Activated T-cell treated with anti-CD3 and anti-CD28 coated beads, Interleukin-2, amount 50 U/mL, for 1 hour (primary cell): ENCODE measurements around the gene GPT2.

Experiments used
- DNase-seq: peaks from one replicate; pipeline ENCODE4 v3.0.0-alpha.2; 2020

The GPT2 gene

GRCh38 chr16:46899443-46900143 is 15.4 kb downstream of the GPT2 start:
- no peak for DNase-seq

GRCh38 chr16:46900455-46901235 is 16.5 kb downstream of the GPT2 start:
- DNase-seq, result no peak

- no peak for DNase-seq
Measured at GRCh38 chr16:46901709-46902108, 17.5 kb downstream of the GPT2 start.

DNA sequence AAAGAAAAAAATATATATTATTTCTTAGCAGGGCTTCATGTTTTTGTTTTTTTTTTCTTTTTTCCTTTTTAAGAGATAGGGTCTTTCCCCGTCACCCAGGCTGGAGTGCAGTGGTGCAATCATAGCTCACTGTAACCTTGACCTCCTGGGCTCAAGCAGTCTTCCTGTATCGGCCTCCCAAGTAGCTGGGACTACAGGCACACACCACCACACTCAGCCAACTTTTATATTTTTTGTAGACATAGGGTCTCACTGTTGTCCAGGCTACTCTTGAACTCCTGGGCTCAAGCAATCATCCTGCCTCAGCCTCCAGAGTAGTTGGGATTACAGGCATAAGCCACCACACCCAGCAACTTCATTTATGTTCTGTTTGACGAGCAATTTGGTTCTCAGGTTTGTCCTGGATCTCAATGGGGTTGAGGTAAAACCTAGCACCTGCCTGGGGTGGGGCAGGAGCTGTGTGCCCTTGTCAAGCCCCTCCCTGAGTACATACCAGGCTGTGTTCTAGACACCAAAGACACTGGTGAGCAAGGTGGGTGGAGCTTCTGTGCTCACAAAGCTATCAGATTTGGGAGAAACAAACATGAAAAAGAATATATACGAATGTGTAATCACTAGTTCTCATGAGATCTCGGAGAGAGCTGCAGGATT is 19.2 kb downstream of the GPT2 start:
- no peak for DNase-seq

DNA sequence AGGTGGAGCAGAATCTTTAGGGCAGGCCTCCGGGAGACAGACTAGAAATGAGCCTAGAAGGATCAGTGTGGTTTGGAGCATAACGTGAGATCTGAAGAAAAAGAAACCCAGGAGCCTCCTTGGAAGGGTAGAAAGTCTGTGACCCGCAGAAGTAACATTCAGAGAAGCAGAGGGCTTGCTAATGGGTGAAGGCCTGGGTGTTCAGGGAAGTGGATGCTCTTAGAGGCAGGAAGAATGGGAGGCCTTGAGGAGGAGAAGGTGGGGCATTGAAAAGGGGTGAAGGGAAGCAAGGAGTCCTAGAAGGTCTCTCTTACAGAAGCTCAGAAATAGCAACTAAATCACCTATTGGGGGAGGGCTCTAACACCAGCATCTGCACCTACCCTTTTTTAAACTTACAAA is 20.3 kb downstream of the GPT2 start:
- no peak for DNase-seq

- no peak for DNase-seq
Measured at GRCh38 chr16:46906360-46907060, 22.3 kb downstream of the GPT2 start.

GRCh38 chr16:46907061-46907774 is 23.1 kb downstream of the GPT2 start:
- no peak for DNase-seq

DNA sequence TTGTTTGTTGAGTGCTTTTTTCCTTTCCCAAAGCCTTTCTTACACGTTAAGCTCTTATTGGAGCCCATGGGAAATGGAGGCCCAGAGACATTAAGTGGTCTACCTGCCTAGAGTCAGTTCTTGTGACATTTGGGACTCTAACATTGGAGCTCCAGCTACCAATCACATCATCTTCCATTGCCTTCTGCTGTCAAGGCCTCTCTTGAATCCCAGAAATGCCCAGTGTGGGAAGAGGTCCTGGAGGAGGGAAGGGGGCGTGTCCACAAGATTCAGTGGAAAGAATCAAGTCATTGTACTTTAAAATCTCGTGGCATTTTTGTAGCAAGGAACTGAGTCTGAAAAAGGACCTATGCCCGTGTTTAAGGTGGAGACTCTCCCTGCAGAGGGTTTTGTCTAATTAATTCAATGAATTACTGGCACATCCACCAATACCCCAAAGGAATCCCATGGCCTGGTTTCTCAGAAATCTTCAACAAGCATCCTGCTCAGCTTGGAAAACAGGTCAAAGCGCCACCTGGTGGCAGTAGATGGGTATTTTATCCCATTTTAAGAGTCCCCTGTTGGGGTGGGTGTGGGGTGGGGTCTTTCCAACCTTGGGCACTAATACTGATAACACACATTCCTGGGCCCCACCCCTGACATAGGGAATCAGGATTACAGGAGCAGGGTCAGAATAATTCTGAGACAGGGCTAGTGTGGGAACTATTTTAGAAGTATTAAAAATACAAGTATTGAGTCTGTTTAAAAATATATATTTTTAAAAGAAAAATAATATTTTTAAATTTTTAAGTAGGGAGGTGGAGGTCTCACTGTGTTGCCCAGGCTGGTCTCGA is 24.6 kb downstream of the GPT2 start:
- DNase-seq, result peak; percentile 56

- DNase-seq, result no peak
Measured at GRCh38 chr16:46911038-46911437, 26.9 kb downstream of the GPT2 start.

DNA sequence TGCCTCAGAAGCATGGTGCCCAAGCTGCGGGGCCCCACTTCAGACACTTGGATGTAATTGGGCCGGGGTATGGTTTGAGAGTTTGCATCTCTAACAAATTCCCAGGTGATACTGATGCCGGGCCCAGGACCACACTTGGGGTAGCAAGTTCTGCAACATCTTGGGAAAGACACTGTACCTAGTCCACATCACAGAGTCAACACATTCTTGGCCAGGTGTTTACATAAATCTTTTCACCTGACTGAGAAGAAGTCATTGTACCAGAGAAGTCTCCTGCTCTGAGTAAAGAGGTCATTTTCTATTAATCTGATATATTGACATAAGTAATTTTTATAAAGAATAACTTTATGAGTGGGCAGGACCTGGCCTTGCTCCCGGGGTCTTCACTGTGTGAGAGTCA is 27.5 kb downstream of the GPT2 start:
- DNase-seq, result no peak

GRCh38 chr16:46914556-46915201 is 30.5 kb downstream of the GPT2 start:
- DNase-seq, result no peak

GRCh38 chr16:46915483-46916025 is 31.4 kb downstream of the GPT2 start:
- DNase-seq, result no peak

- no peak for DNase-seq
Measured at GRCh38 chr16:46916980-46917379, 32.8 kb downstream of the GPT2 start.

DNA sequence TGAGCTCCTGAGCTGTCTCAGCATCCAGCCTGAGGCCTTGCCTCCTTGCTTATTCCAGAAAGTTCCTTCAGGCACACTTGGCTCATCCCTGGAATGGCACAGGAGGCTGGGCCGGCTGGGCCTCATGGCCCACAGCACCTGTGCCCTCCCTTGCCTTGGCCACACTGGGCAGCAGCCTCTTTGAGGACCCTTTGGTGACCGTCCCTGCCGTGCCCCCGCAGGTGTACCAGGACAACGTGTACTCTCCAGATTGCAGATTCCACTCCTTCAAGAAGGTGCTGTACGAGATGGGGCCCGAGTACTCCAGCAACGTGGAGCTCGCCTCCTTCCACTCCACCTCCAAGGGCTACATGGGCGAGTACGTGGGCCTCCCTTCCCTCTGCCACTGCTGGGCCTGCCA is 34.2 kb downstream of the GPT2 start:
- DNase-seq, result no peak

- no peak for DNase-seq
Measured at GRCh38 chr16:46918905-46919792, 35.0 kb downstream of the GPT2 start.

DNA sequence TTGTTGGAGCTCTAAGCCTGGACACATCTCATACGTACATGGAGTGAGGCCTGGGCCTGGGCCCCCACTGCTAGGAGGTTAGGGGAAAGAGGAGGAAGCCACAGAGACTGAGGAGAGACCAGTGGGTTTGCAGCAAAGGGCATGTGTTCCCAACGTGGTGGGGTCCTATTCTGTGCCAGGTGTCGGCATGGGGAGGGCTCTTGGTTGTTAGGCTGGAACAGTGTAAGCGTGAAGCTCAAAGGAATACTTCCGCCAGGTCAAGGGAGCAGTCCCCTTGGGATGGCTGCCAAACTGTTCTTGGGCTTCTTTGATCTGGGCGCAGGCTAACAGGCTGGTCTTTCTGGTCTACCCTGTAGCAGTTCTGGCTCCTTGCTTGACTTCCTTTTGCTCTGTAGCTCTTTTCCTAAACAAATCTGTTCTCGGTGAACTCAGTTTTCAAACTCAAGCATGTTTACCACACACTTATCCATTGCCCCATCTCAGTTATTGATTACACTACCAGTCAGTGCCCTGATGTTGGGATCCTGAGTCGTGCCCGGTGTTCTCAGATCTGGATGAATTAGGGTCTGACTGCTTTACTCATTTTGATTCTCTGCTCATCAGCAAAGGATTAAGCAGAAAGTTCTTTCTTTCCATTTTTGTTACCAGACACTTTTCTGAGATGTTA is 36.4 kb downstream of the GPT2 start:
- no peak for DNase-seq

GRCh38 chr16:46922239-46922638 is 38.1 kb downstream of the GPT2 start:
- DNase-seq, result no peak

DNA sequence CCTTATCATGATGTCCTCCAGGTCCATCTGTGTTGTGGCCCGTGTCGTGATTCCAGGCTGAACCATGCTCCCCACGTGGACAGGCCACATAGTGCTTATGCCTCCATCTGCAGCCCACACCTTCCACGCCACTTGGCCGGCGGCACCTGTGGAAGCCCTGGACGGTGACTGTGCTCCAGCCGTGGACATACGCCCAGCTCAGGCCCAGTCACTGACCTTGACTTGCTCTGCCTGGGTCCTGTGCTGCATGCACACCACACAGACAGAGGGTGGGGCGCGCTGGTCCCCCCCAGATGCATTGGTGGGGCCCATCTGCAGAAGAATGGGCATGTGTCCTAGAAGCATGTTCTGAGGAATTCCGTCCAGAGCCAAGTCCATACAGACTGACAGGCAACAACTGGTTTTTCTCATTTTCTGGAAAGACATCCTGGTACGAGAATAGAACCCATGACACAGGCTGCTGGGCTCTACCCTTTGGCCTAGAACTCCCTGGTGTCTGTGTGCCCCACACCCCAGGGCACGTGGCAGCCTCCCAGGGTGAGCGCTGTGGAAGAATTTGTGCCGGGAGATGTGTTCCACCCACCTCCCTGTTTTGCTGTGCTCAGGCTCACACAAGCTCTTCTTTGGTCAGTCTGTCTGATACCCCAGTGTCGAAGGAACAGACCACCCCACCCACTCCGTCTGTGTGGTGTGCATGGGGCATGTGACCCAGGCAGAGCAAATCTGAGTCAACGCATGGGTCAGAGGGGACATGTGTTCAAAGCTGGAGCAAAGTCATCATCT is 39.5 kb downstream of the GPT2 start:
- DNase-seq, result no peak
